HEK293 (cell line): ENCODE data around the gene REV3L.

Experiments
- CTCF ChIA-PET: fragments of 350-600 bp; formaldehyde crosslinking; extraction: SDS; loops from one replicate; lab custom pipeline; 2021; ENCODE audit warnings: antibody characterized with exemption; lab: Yijun Ruan, JAX
- POLR2A ChIA-PET: fragments of 300-600 bp; formaldehyde crosslinking; extraction: SDS; loops from one replicate; lab custom pipeline; 2020; ENCODE audit warnings: antibody characterized with exemption, inconsistent platforms; lab: Yijun Ruan, JAX
- H3K27ac ChIP-seq: fragments of 200-500 bp; sonication (Bioruptor generic); 2 replicates; pipeline ENCODE4 v1.5.1; 2014; ENCODE audit warnings: low read depth, low read length, control low read depth, inconsistent platforms; ENCODE audit errors: extremely low read depth
- H3K36me3 ChIP-seq, 2 experiments: fragments of 200-500 bp in 1 of 2; sonication (Bioruptor generic) in 1 of 2; 1 replicate in 1 of 2; 2 replicates in 1 of 2; pipeline ENCODE4 v1.5.1; 2014 to 2017; ENCODE audit warnings: inconsistent platforms in 2 of 2, low read length in 2 of 2; ENCODE audit not compliant: control insufficient read depth in 2 of 2, insufficient read depth in 1 of 2
- H3K4me1 ChIP-seq: fragments of 200-500 bp; sonication (Bioruptor generic); 2 replicates; pipeline ENCODE4 v1.5.1; 2014; ENCODE audit warnings: mild to moderate bottlenecking, low read length, inconsistent platforms; ENCODE audit not compliant: control insufficient read depth, insufficient read depth
- H3K4me3 ChIP-seq: 2 replicates; pipeline ENCODE4 v1.5.1; 2011; ENCODE audit warnings: low read depth, mild to moderate bottlenecking, control low read depth, low read length, moderate library complexity
- H3K9me3 ChIP-seq: fragments of 200-500 bp; sonication (Bioruptor generic); 2 replicates; pipeline ENCODE4 v1.5.1; 2014; ENCODE audit warnings: low read depth, low read length, inconsistent platforms; ENCODE audit not compliant: control insufficient read depth, insufficient read depth
- CTCF ChIP-seq: fragments of 450-650 bp; formaldehyde crosslinking; IDR thresholded peaks from 2 replicates; pipeline ENCODE4 v1.5.1; 2016; ENCODE audit warnings: missing biosample characterization, missing genetic modification characterization
- GLI4 ChIP-seq: fragments of 450-650 bp; formaldehyde crosslinking; IDR thresholded peaks from 2 replicates; pipeline ENCODE4 v1.5.1; 2016; ENCODE audit warnings: missing biosample characterization, missing genetic modification characterization
- GLIS2 ChIP-seq: fragments of 450-650 bp; formaldehyde crosslinking; IDR thresholded peaks from 2 replicates; pipeline ENCODE4 v1.5.1; 2016; ENCODE audit warnings: missing biosample characterization, missing genetic modification characterization
- HOXC10 ChIP-seq: sonication (generic); formaldehyde crosslinking; IDR thresholded peaks from 2 replicates; pipeline ENCODE4 v1.8.1; 2023; ENCODE audit warnings: mild to moderate bottlenecking, missing genetic modification reagents
- KLF7 ChIP-seq: fragments of 450-650 bp; formaldehyde crosslinking; IDR thresholded peaks from 2 replicates; pipeline ENCODE4 v1.5.1; 2016; ENCODE audit warnings: missing biosample characterization, missing genetic modification characterization, borderline replicate concordance
- PRDM10 ChIP-seq: fragments of 450-650 bp; formaldehyde crosslinking; IDR thresholded peaks from 2 replicates; pipeline ENCODE4 v1.5.1; 2016; ENCODE audit warnings: missing biosample characterization, missing genetic modification characterization
- YY1 ChIP-seq: fragments of 450-650 bp; formaldehyde crosslinking; IDR thresholded peaks from 2 replicates; pipeline ENCODE4 v1.5.1; 2018; ENCODE audit warnings: missing biosample characterization, missing genetic modification characterization
- ZBTB8A ChIP-seq: fragments of 450-650 bp; formaldehyde crosslinking; IDR thresholded peaks from 2 replicates; pipeline ENCODE4 v1.5.1; 2016; ENCODE audit warnings: missing biosample characterization, missing genetic modification characterization
- ZFHX2 ChIP-seq: fragments of 450-650 bp; formaldehyde crosslinking; conservative IDR thresholded peaks from 2 replicates; pipeline ENCODE4 v1.5.1; 2016; ENCODE audit warnings: missing biosample characterization, missing genetic modification characterization
- ZFP69B ChIP-seq: fragments of 450-650 bp; formaldehyde crosslinking; IDR thresholded peaks from 2 replicates; pipeline ENCODE4 v1.5.1; 2016; ENCODE audit warnings: missing biosample characterization, missing genetic modification characterization
- ZNF112 ChIP-seq: fragments of 450-650 bp; formaldehyde crosslinking; IDR thresholded peaks from 2 replicates; pipeline ENCODE4 v1.5.0; 2017; ENCODE audit warnings: missing biosample characterization, missing genetic modification characterization
- ZNF16 ChIP-seq: fragments of 450-650 bp; formaldehyde crosslinking; IDR thresholded peaks from 2 replicates; pipeline ENCODE4 v1.5.1; 2016; ENCODE audit warnings: low read depth, missing biosample characterization, missing genetic modification characterization
- ZNF174 ChIP-seq: fragments of 450-650 bp; formaldehyde crosslinking; IDR thresholded peaks from 2 replicates; pipeline ENCODE4 v1.5.0; 2017; ENCODE audit warnings: missing biosample characterization, mild to moderate bottlenecking, missing genetic modification characterization
- ZNF202 ChIP-seq: fragments of 450-650 bp; formaldehyde crosslinking; IDR thresholded peaks from 2 replicates; pipeline ENCODE4 v1.5.1; 2016; ENCODE audit warnings: missing biosample characterization, missing genetic modification characterization, borderline replicate concordance
- ZNF311 ChIP-seq: fragments of 450-650 bp; formaldehyde crosslinking; IDR thresholded peaks from 2 replicates; pipeline ENCODE4 v1.5.1; 2017; ENCODE audit warnings: missing biosample characterization, missing genetic modification characterization, borderline replicate concordance
- ZNF341 ChIP-seq: fragments of 450-650 bp; formaldehyde crosslinking; IDR thresholded peaks from 2 replicates; pipeline ENCODE4; 2016; ENCODE audit warnings: low read depth, missing biosample characterization, missing genetic modification characterization
- ZNF366 ChIP-seq: fragments of 450-650 bp; formaldehyde crosslinking; conservative IDR thresholded peaks from 2 replicates; pipeline ENCODE4 v1.5.1; 2016; ENCODE audit warnings: missing biosample characterization, missing genetic modification characterization
- ZNF416 ChIP-seq: fragments of 450-650 bp; formaldehyde crosslinking; IDR thresholded peaks from 2 replicates; pipeline ENCODE4 v1.5.1; 2016; ENCODE audit warnings: missing biosample characterization, missing genetic modification characterization
- ZNF501 ChIP-seq: fragments of 450-650 bp; formaldehyde crosslinking; IDR thresholded peaks from 2 replicates; pipeline ENCODE4 v1.5.1; 2016; ENCODE audit warnings: missing biosample characterization, missing genetic modification characterization
- ZNF521 ChIP-seq: fragments of 450-650 bp; formaldehyde crosslinking; IDR thresholded peaks from 2 replicates; pipeline ENCODE4 v1.5.1; 2017; ENCODE audit warnings: missing biosample characterization, mild to moderate bottlenecking, missing genetic modification characterization
- ZNF561 ChIP-seq: fragments of 450-650 bp; IDR thresholded peaks from 2 replicates; pipeline ENCODE4 v1.5.1; 2018; ENCODE audit warnings: missing biosample characterization, missing genetic modification characterization, borderline replicate concordance
- ZNF596 ChIP-seq: fragments of 450-650 bp; IDR thresholded peaks from 2 replicates; pipeline ENCODE4 v1.5.0; 2018; ENCODE audit warnings: missing biosample characterization, mild to moderate bottlenecking, missing genetic modification characterization, moderate library complexity
- ZNF610 ChIP-seq: fragments of 450-650 bp; formaldehyde crosslinking; IDR thresholded peaks from 2 replicates; pipeline ENCODE4 v1.5.1; 2016; ENCODE audit warnings: missing biosample characterization, missing genetic modification characterization, borderline replicate concordance
- ZNF623 ChIP-seq: fragments of 450-650 bp; formaldehyde crosslinking; IDR thresholded peaks from 2 replicates; pipeline ENCODE4 v1.5.1; 2016; ENCODE audit warnings: missing biosample characterization, missing genetic modification characterization
- ZNF660 ChIP-seq: fragments of 450-650 bp; IDR thresholded peaks from 2 replicates; pipeline ENCODE4 v1.5.1; 2018; ENCODE audit warnings: missing biosample characterization, mild to moderate bottlenecking, missing genetic modification characterization
- ZNF776 ChIP-seq: fragments of 450-650 bp; formaldehyde crosslinking; IDR thresholded peaks from 2 replicates; pipeline ENCODE4 v1.5.0; 2017; ENCODE audit warnings: missing biosample characterization, missing genetic modification characterization, borderline replicate concordance
- ZNF830 ChIP-seq: fragments of 450-650 bp; IDR thresholded peaks from 2 replicates; pipeline ENCODE4 v1.5.0; 2018; ENCODE audit warnings: missing biosample characterization, missing genetic modification characterization, low read depth, mild to moderate bottlenecking, moderate library complexity
- TF ChIP-seq, protein P1 (sequence below): sonication (generic); formaldehyde crosslinking; IDR thresholded peaks from 2 replicates; pipeline ENCODE4 v1.8.1; 2022; ENCODE audit warnings: mild to moderate bottlenecking, moderate library complexity, missing genetic modification reagents

Gene REV3L

GRCh38 chr6:111484633-111484930 lies 1.6 kb upstream of the REV3L start:
- TF ChIP-seq ZNF416 (tag by site-specific recombination), result no peak
- no peak for TF ChIP-seq KLF7
- TF ChIP-seq ZNF112, result no peak
- no peak for TF ChIP-seq ZNF521 (tag by site-specific recombination)
- no peak for TF ChIP-seq ZNF501 (tag by site-specific recombination)
- TF ChIP-seq ZNF311 (tag by site-specific recombination), result no peak
- TF ChIP-seq ZNF610 (tag by site-specific recombination), result no peak
- no peak for TF ChIP-seq ZNF174
- TF ChIP-seq ZFP69B (tag by site-specific recombination), result no peak
- no peak for TF ChIP-seq GLIS2
- no peak for TF ChIP-seq ZNF596 (tag by site-specific recombination)
- TF ChIP-seq ZNF202 (tag by site-specific recombination), result no peak
- TF ChIP-seq, protein P1, sequence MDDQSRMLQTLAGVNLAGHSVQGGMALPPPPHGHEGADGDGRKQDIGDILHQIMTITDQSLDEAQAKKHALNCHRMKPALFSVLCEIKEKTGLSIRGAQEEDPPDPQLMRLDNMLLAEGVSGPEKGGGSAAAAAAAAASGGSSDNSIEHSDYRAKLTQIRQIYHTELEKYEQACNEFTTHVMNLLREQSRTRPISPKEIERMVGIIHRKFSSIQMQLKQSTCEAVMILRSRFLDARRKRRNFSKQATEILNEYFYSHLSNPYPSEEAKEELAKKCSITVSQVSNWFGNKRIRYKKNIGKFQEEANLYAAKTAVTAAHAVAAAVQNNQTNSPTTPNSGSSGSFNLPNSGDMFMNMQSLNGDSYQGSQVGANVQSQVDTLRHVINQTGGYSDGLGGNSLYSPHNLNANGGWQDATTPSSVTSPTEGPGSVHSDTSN (CRISPR knock-in tag), result no peak
- TF ChIP-seq ZNF561, result no peak
- CTCF ChIA-PET, result interaction anchor here (0.6 to 1.6 kb wide), 6 partner anchors 11 to 626 kb away, joined by 3 to 4 read pairs (median 3); a partner anchor contains a TSS
- H3K27ac ChIP-seq, result peak overlapping the region; percentile 100

DNA sequence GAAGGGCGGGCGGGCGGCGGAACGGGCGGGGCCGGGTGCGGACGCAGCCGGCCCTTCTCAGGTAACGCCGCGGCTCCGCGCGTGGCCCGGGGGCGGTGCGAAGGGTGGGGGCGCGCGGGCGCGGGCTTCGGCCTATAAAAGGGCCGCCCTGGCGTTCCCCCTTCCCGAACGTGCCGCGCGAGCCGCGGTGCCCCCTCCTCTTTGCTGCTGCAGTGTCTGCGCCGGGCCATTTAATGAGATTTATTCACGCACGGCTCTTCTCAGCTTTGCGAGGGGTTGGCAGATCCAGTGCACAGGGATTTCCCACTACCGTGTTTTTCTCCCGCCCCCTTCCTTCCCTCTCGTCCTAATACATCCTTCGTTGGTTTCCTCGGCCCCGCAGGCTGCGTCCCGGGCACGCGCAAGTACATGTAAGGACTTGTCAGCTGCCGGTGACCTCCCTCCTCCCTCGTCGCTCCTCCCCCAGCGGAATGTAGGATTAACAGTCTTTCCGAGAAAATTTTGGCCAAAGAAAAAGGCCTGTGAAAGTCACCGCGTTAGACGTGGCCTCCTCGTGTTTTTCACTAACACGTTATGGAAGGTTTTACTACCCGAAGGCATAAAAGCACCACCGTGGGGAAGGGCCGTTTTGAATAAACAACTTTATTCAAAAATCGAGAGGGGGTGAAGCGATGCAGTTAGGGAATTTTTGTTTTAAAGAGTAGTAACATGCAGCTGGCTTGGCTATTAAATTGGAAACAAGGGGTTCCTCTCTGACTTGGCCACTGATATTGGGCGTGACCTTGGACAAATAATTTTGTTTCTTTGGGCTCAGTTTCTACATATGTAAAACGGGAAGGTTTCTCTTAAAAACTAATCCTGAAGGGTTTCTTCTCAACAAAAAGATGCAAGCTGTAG lies 966 bp upstream of the REV3L start:
- ChIA-PET POLR2A (interaction anchor here (0.5 to 4.3 kb wide), 19 partner anchors 10 to 1168 kb away, joined by 3 to 56 read pairs (median 7); partner anchors contain the start of genes CDK19 and TRAF3IP2), CTCF (interaction anchor here (0.6 to 1.6 kb wide), 5 partner anchors 42 to 225 kb away, joined by 3 to 4 read pairs (median 3); a partner anchor contains a TSS)
- H3K27ac ChIP-seq, result peak overlapping the region; percentile 100
- H3K4me1 ChIP-seq, result peaks cover 8% of the 10 kb centered on the region
- H3K9me3 ChIP-seq, result no peaks in the 10 kb centered on the region
- H3K4me3 ChIP-seq, result peak overlapping the region; percentile 70
- H3K36me3 ChIP-seq, result peaks cover 0 to 21% of the 10 kb centered on the region in 2 experiments; a peak in 1 of 3 replicates
- TF ChIP-seq ZNF623 (tag by site-specific recombination) (0 out of 2 replicates have a peak, but pooled peaks have one; percentile 29), ZBTB8A (no peak), GLI4 (tag by site-specific recombination) (peak; percentile 45; the same call in 1 of the 2 replicates), PRDM10 (tag by site-specific recombination) (peak; percentile 95), ZNF830 (no peak), CTCF (tag by site-specific recombination) (no peak), HOXC10 (CRISPR knock-in tag) (no peak), ZNF366 (tag by site-specific recombination) (peak; percentile 96), ZNF16 (no peak), YY1 (tag by site-specific recombination) (no peak), ZNF341 (tag by site-specific recombination) (peak; percentile 89), ZNF776 (tag by site-specific recombination) (no peak), ZFHX2 (peak; percentile 75), ZNF660 (tag by site-specific recombination) (peak; percentile 39; the same call in 1 of the 2 replicates)
- TF ChIP-seq, protein P1 (CRISPR knock-in tag), result no peak

More at GRCh38 chr6:111484633-111484930, 1.6 kb upstream of the REV3L start:
- Histone ChIP-seq H3K9me3 (no peaks in the 10 kb centered on the region), H3K4me3 (peak overlapping the region; percentile 70), H3K36me3 (peaks cover 0 to 21% of the 10 kb centered on the region in 2 experiments; a peak in 1 of 3 replicates), H3K4me1 (peaks cover 6% of the 10 kb centered on the region)
- POLR2A ChIA-PET, result interaction anchor here (0.6 to 4.3 kb wide), 12 partner anchors 10 to 225 kb away, joined by 3 to 56 read pairs (median 11); partner anchors contain the start of gene TRAF3IP2
